Retina (tissue), 1 donor: ENCODE data around the gene ARID5A.

Experiments
- DNase-seq: peaks from one replicate; pipeline ENCODE4 v3.0.0-alpha.2; 2016

ARID5A gene

GRCh38 chr2:96558485-96558884 lies 21.9 kb downstream of the ARID5A start:
- DNase-seq, result no peak

GRCh38 chr2:96564026-96564425 lies 27.5 kb downstream of the ARID5A start:
- no peak for DNase-seq

GRCh38 chr2:96564563-96564962 lies 28.0 kb downstream of the ARID5A start:
- no peak for DNase-seq

GRCh38 chr2:96565111-96565510 lies 28.6 kb downstream of the ARID5A start:
- no peak for DNase-seq

GRCh38 chr2:96568094-96568493 lies 31.5 kb downstream of the ARID5A start:
- no peak for DNase-seq

GRCh38 chr2:96574364-96574763 lies 37.8 kb downstream of the ARID5A start:
- no peak for DNase-seq

GRCh38 chr2:96575785-96576456 lies 39.4 kb downstream of the ARID5A start:
- no peak for DNase-seq

GRCh38 chr2:96577501-96577900 lies 40.9 kb downstream of the ARID5A start:
- DNase-seq, result no peak

GRCh38 chr2:96578731-96579130 lies 42.2 kb downstream of the ARID5A start:
- DNase-seq, result no peak

- no peak for DNase-seq
These were observed 42.9 kb downstream of the ARID5A start for GRCh38 chr2:96579422-96579821.

- no peak for DNase-seq
These were observed 44.2 kb downstream of the ARID5A start for GRCh38 chr2:96580771-96581170.

GRCh38 chr2:96584017-96584416 lies 47.5 kb downstream of the ARID5A start:
- no peak for DNase-seq

GRCh38 chr2:96587843-96588242 lies 51.3 kb downstream of the ARID5A start:
- DNase-seq, result no peak

- no peak for DNase-seq
These were observed 54.5 kb downstream of the ARID5A start for GRCh38 chr2:96591054-96591453.

- DNase-seq, result no peak
These were observed 54.9 kb downstream of the ARID5A start for GRCh38 chr2:96591494-96591893.

- no peak for DNase-seq
These were observed 57.7 kb downstream of the ARID5A start for GRCh38 chr2:96594282-96594681.

- DNase-seq, result no peak
These were observed 58.2 kb downstream of the ARID5A start for GRCh38 chr2:96594691-96595152.

- no peak for DNase-seq
These were observed 60.0 kb downstream of the ARID5A start for GRCh38 chr2:96596596-96596995.

GRCh38 chr2:96599941-96600340 lies 63.4 kb downstream of the ARID5A start:
- no peak for DNase-seq

GRCh38 chr2:96601382-96602292 lies 65.1 kb downstream of the ARID5A start:
- DNase-seq, result no peak
